BJ (cell line): Measurements from ENCODE around the gene CARF. TPM values are rescaled to one million over a fixed set of nuclear protein-coding genes. Genes with fewer than 3 reads are reported as not detected.
"Not testable (repeated sequence)": the region's sequence is repeated elsewhere in the genome, so short reads cannot be mapped to it uniquely, and the experiment has no call there.

Experiments used
- CTCF ChIA-PET: fragments of 350-600 bp; formaldehyde crosslinking; extraction: SDS; loops from one replicate; lab custom pipeline; 2021; ENCODE audit warnings: antibody characterized with exemption, inconsistent platforms; lab: Yijun Ruan, JAX
- POLR2A ChIA-PET: fragments of 300-600 bp; sonication (Branson Sonifier 250); formaldehyde crosslinking; extraction: SDS; loops from one replicate; lab custom pipeline; 2021; ENCODE audit warnings: antibody characterized with exemption; lab: Charles Lee
- DNase-seq: peaks from one replicate; pipeline ENCODE4 v3.0.0-alpha.2; 2011; ENCODE audit warnings: low read depth
- H3K27me3 ChIP-seq: 2 replicates; pipeline ENCODE4 v1.6.0; 2011; ENCODE audit warnings: low read length; ENCODE audit not compliant: control insufficient read depth, insufficient read depth
- H3K36me3 ChIP-seq: 2 replicates; pipeline ENCODE4 v1.5.1; 2011; ENCODE audit warnings: low read length; ENCODE audit not compliant: control insufficient read depth, insufficient read depth
- H3K4me3 ChIP-seq: 2 replicates; pipeline ENCODE4 v1.5.1; 2011; ENCODE audit warnings: low read depth, mild to moderate bottlenecking, control low read depth, low read length
- polyA plus RNA-seq: library from polyadenylated mRNA; depleted of rRNA; stranded (reverse); fragments of >200 nt; gene quantifications from 2 replicates; pipeline ENCODE4 v1.2.3, GENCODE V29; 2011
- TF ChIP-seq, protein P1 (sequence below): IDR thresholded peaks from 2 replicates; pipeline ENCODE4 v1.5.1; 2011; ENCODE audit warnings: low read depth, mild to moderate bottlenecking, control low read depth, inconsistent platforms, low read length, moderate library complexity; ENCODE audit not compliant: insufficient read depth

Gene CARF
- polyA plus RNA-seq, 1 experiment: 4.1 TPM

DNA sequence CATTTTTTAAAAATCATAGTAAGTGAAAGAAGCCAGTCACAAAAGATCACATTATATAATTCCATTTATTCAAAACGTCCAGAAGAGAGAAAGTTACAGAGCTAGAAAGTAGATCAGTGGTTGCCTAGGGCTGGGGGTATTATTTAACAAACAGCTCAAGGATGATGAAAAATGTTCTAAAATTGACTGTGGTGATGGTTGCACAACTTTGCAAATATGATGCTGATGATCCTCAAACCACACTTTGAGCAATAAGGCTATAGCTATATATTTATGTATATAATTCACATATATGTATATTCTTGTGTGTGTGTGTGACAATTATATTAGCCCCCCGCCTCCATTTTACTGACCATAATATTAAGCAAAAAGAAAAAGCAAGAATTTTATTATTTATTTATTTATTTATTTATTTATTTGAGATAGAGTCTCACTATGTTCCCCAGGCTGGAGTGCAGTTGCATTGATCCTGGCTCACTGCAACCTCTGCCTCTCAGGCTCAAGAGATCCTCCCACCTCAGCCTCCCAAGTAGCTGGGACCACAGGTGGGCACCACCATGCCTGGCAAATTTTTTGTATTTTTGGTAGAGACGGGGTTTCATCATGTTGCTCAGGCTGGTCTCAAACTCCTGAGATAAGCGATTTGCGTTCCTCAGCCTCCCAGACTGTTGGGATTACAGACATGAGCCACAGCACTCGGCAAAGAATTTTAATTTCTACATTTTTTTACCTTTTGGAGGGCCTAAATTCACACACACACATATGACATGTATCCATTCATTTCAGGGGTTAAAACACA, 2.5 kb upstream of the CARF start:
- ChIA-PET CTCF (interaction anchor here (0.6 kb wide), 1 partner anchor 391 kb away, joined by 3 read pairs; no protein-coding TSS in a partner anchor), POLR2A (no interaction called here)
- Histone ChIP-seq H3K4me3 (no peak overlapping the region), H3K27me3 (no peaks in the 10 kb centered on the region), H3K36me3 (no peaks in the 10 kb centered on the region)
- TF ChIP-seq, protein P1, sequence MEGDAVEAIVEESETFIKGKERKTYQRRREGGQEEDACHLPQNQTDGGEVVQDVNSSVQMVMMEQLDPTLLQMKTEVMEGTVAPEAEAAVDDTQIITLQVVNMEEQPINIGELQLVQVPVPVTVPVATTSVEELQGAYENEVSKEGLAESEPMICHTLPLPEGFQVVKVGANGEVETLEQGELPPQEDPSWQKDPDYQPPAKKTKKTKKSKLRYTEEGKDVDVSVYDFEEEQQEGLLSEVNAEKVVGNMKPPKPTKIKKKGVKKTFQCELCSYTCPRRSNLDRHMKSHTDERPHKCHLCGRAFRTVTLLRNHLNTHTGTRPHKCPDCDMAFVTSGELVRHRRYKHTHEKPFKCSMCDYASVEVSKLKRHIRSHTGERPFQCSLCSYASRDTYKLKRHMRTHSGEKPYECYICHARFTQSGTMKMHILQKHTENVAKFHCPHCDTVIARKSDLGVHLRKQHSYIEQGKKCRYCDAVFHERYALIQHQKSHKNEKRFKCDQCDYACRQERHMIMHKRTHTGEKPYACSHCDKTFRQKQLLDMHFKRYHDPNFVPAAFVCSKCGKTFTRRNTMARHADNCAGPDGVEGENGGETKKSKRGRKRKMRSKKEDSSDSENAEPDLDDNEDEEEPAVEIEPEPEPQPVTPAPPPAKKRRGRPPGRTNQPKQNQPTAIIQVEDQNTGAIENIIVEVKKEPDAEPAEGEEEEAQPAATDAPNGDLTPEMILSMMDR: no peak
- DNase-seq: no peak

DNA sequence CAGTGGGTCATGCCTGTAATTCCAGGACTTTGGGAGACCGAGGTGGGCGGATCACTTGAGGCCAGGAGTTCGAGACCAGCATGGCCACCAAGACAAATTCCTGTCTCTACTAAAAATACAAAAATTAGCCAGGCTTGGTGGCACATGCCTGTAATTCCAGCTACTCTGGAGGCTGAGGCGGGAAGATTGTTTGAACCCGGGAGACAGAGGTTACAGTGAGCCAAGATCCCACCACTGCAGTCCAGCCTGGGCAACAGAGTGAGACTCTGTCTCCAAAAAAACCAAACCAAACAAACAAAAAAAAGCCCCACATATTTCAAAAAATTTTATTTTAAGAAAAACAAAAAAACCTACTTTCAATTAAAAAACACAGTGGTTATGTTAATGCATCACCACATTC, 1.8 kb upstream of the CARF start:
- CTCF ChIA-PET: interaction anchor here (0.6 kb wide), 1 partner anchor 392 kb away, joined by 3 read pairs; no protein-coding TSS in a partner anchor
- H3K27me3 ChIP-seq, DNase-seq, H3K4me3 ChIP-seq, POLR2A ChIA-PET, H3K36me3 ChIP-seq: not testable (repeated sequence)

DNA sequence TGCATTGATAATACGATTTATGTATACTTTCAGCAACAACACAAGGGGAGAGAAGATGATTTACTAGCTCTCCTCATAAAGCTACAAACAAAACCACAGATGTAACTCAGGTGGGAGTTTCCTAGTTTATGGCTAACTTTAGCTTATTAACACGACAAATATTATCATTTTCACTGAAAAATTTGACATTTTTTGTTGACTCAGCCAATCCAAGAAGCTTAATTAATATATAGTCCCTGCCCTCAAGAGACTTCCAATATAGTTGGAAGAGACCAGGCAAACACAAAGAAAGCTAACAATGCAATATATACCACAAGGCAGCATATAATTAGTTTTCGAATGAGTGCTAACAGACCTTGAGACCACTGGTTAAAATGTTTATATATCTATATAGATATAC, 1.4 kb upstream of the CARF start:
- ChIA-PET POLR2A (no interaction called here), CTCF (no interaction called here)
- DNase-seq: no peak
- Histone ChIP-seq H3K36me3 (no peaks in the 10 kb centered on the region), H3K27me3 (no peaks in the 10 kb centered on the region), H3K4me3 (peak overlapping the region; percentile 65)
- TF ChIP-seq, protein P1: no peak

DNA sequence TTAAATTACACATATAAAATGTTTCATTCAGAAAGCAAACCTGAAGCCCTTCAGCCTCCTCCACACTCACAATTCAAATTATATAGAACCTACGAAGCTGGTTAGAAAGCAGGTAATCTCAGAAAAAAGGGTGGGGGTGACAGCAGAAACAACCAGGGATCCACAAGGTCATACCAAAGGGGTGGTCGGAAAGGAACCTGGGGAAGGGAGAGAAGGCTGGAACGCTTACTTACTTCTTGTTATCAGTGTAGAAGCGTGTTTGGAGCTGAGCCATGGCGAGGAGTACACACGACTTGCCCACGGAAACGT, 918 bp upstream of the CARF start:
- H3K4me3 ChIP-seq: peak overlapping the region; percentile 65
- no peaks in the 10 kb centered on the region for H3K36me3 ChIP-seq
- ChIA-PET POLR2A (interaction anchor here (0.6 kb wide), 2 partner anchors 29 to 111 kb away, joined by 3 to 8 read pairs; no protein-coding TSS in a partner anchor), CTCF (interaction anchor here (0.6 kb wide), 1 partner anchor 89 kb away, joined by 3 read pairs; no protein-coding TSS in a partner anchor)
- TF ChIP-seq, protein P1: no peak
- no peaks in the 10 kb centered on the region for H3K27me3 ChIP-seq
- DNase-seq: no peak

DNA sequence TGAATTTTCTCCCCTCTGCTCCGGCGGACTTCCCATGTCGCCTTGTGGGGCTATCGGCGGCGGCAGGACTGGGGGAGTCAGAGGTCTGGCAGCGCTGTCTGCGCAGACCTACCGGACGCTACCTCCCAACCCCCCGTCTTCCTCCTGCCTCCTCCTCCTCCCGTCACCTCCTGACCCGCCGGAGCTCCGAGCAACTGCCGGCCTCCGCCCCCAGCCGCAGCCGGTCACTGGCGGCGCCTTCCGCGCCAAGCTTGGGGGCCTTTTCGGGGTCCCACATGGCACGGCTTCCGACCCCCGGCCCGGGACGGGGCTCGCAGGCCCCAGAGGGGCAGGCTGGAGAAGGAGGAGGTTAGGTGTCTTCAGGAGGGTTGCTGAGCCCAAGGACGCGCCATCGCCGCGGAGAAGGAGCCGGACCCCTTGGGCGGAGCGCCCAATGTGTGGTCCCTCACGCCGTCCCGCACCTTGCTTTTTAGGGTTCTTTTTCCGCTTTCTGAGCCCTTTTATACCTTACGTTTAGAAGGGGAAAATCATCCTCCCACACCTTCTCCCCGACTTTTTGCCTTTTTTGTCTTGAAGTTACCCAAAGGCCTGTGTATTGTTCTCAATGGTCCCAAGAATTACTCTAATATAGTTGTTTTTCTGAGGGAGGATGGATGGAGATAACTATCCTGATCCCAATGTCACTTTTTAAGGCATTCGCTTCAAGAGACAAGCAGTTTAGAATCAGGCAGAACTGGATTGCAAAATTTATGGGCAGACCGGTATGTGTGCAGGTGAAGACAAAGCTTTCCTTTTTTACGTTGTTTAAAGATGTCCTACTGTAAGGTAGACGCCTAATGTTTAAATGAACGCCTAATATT, 497 bp downstream of the CARF start:
- H3K36me3 ChIP-seq, H3K27me3 ChIP-seq, POLR2A ChIA-PET, DNase-seq, CTCF ChIA-PET: not testable (repeated sequence)
- H3K4me3 ChIP-seq: peak overlapping the region; percentile 65

DNA sequence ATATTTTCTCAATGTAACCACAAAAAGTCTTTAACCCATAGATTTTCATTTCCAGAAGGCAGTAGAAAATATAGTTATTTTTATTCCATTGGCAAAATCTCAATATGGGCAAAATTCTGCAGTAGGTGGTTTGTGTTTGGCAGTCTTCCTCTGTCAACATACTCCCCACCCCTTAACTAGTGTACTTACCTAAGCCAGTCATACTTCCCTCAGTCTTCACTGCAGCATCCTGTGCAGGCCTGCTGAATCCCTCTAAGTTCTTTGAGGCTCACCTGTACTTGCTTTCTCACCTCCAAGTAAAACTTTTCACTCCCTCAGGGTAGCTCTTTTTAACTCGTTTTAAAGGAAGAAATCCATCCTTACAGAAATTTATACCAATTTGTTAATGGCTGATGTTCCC, 6.8 kb downstream of the CARF start:
- ChIA-PET CTCF (interaction anchor here (0.6 to 0.7 kb wide), 2 partner anchors 109 to 894 kb away, joined by 3 read pairs; no protein-coding TSS in a partner anchor), POLR2A (no interaction called here)
- TF ChIP-seq, protein P1: no peak
- H3K27me3 ChIP-seq: no peaks in the 10 kb centered on the region
- no peak for DNase-seq
- H3K4me3 ChIP-seq: no peak overlapping the region
- no peaks in the 10 kb centered on the region for H3K36me3 ChIP-seq
